ENCODE measurements around the gene ZNRF1.

The ZNRF1 gene

GRCh38 chr16:75099738-75100602, 101.1 kb downstream of the ZNRF1 start:
- H3K23ac ChIP-seq (ENCODE audit: low read length in 2 of 2), result no peak overlapping the region
- H4K8ac ChIP-seq (ENCODE audit: low read length), result peak overlapping the region; percentile 43
- H3K18ac ChIP-seq (ENCODE audit: low read depth in 1 of 2, low read length in 2 of 2), result peak overlapping the region; percentile 5 to 49
- no peak overlapping the region for H2AFZ ChIP-seq (ENCODE audit: low read depth, low read length)
- DNase-seq, result no peak
- no peak overlapping the region for H4K91ac ChIP-seq (ENCODE audit: low read length)
- no peak overlapping the region for H3K9ac ChIP-seq (ENCODE audit: low read length)
- no peaks in the 10 kb centered on the region for H3K27me3 ChIP-seq (ENCODE audit: control insufficient read depth in 1 of 2, insufficient read depth in 1 of 2, low read length in 2 of 2)
- peak overlapping the region; percentile 38 to 44 for H2BK12ac ChIP-seq (ENCODE audit: low read length in 2 of 2)
- H2BK5ac ChIP-seq (ENCODE audit: low read depth, low read length, poor library complexity, severe bottlenecking), result no peak overlapping the region
- H3K4me3 ChIP-seq (ENCODE audit: insufficient read depth in 1 of 2, low read depth in 1 of 2, low read length in 2 of 2), result no peak overlapping the region
- no peak overlapping the region for H2AK5ac ChIP-seq (ENCODE audit: low read length, severe bottlenecking)
- no peaks in the 10 kb centered on the region for H3K9me3 ChIP-seq (ENCODE audit: control insufficient read depth, low read length)
- H2BK120ac ChIP-seq (ENCODE audit: low read depth, low read length), result no peak overlapping the region
- H3K27ac ChIP-seq (ENCODE audit: low read length, poor library complexity, severe bottlenecking), result peak overlapping the region; percentile 9
- no peak overlapping the region for H3K4ac ChIP-seq (ENCODE audit: low read depth in 1 of 2, low read length in 2 of 2)
- peak overlapping the region; percentile 60 for H2BK15ac ChIP-seq (ENCODE audit: low read depth, poor library complexity, severe bottlenecking)
- WGBS, result 82% methylated on average over 15 of the region's 16 CpGs
- H3K79me1 ChIP-seq (replicated peaks; ENCODE audit: low read length, poor library complexity, severe bottlenecking), result peaks cover 43% of the 10 kb centered on the region
- H3K4me2 ChIP-seq (ENCODE audit: low read length, poor library complexity, severe bottlenecking), result no peak overlapping the region
- H3K4me1 ChIP-seq (ENCODE audit: control insufficient read depth, insufficient read depth, low read depth, low read length), result peaks cover 24% of the 10 kb centered on the region
- H3K14ac ChIP-seq (ENCODE audit: low read length in 2 of 2), result peak overlapping the region in 1 of 2 experiments; percentile 39
- peaks cover 12 to 28% of the 10 kb centered on the region in 2 experiments for H3K36me3 ChIP-seq (ENCODE audit: control insufficient read depth in 1 of 2, insufficient read depth in 2 of 2, low read depth in 1 of 2, low read length in 2 of 2)

DNA sequence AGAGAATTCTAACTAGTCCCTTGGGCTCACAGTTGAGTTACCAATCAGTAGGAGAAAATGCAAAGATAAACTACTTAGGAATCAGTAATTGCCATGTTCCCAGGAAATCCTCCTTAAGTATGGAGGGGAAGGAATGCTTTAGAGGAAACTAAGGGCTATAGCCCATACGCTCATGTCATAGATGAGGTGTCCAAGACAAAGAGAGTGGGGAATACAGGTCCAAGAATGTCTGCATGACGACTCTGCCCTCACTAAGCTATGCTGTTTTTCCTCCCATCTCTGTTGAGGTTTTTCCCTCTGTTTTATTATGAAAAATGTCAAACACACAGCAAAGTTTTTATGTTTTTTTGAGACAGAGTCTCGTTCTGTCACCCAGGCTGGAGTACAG, 101.8 kb downstream of the ZNRF1 start:
- H3K4ac ChIP-seq (ENCODE audit: low read depth in 1 of 2, low read length in 2 of 2), result no peak overlapping the region
- 88% methylated on average over 3 of the region's 3 CpGs for WGBS

DNA sequence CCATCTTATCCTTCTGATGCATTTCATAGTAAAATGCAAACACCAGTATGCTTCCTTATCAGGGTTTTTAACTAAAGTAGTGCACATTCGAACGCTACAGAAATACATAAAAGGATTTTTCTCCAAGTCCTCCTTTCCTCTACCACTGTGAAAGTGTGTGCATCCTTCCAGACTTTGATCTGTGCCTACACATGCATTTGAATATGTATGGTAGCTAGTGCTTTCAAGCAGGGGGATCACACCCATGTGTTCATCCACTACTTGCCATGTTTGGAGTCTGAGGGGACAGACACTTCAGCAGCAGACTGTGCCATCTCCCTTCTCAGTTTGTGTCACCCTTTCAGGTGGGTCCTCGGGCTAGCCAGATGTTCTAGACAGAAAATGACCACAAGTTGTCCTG, 102.8 kb downstream of the ZNRF1 start:
- no peak overlapping the region for H3K23ac ChIP-seq (ENCODE audit: low read length in 2 of 2)
- H3K9ac ChIP-seq (ENCODE audit: low read length), result no peak overlapping the region

More for the DNA sequence above, 101.8 kb downstream of the ZNRF1 start:
- Histone ChIP-seq H2BK15ac (ENCODE audit: low read depth, poor library complexity, severe bottlenecking) (no peak overlapping the region), H3K27me3 (ENCODE audit: control insufficient read depth in 1 of 2, insufficient read depth in 1 of 2, low read length in 2 of 2) (no peaks in the 10 kb centered on the region), H3K9me3 (ENCODE audit: control insufficient read depth, low read length) (no peaks in the 10 kb centered on the region), H2AK5ac (ENCODE audit: low read length, severe bottlenecking) (no peak overlapping the region), H3K36me3 (ENCODE audit: control insufficient read depth in 1 of 2, insufficient read depth in 2 of 2, low read depth in 1 of 2, low read length in 2 of 2) (peaks cover 6 to 27% of the 10 kb centered on the region in 2 experiments), H3K4me3 (ENCODE audit: insufficient read depth in 1 of 2, low read depth in 1 of 2, low read length in 2 of 2) (no peak overlapping the region), H3K27ac (ENCODE audit: low read length, poor library complexity, severe bottlenecking) (no peak overlapping the region), H2BK12ac (ENCODE audit: low read length in 2 of 2) (no peak overlapping the region), H2BK5ac (ENCODE audit: low read depth, low read length, poor library complexity, severe bottlenecking) (no peak overlapping the region), H3K4me1 (ENCODE audit: control insufficient read depth, insufficient read depth, low read depth, low read length) (peaks cover 24% of the 10 kb centered on the region), H3K14ac (ENCODE audit: low read length in 2 of 2) (no peak overlapping the region), H2AFZ (ENCODE audit: low read depth, low read length) (no peak overlapping the region), H2BK120ac (ENCODE audit: low read depth, low read length) (no peak overlapping the region), H3K23ac (ENCODE audit: low read length in 2 of 2) (no peak overlapping the region), H3K18ac (ENCODE audit: low read depth in 1 of 2, low read length in 2 of 2) (no peak overlapping the region), H3K4me2 (ENCODE audit: low read length, poor library complexity, severe bottlenecking) (no peak overlapping the region), H3K79me1 (replicated peaks; ENCODE audit: low read length, poor library complexity, severe bottlenecking) (peaks cover 43% of the 10 kb centered on the region), H4K91ac (ENCODE audit: low read length) (no peak overlapping the region), H4K8ac (ENCODE audit: low read length) (no peak overlapping the region), H3K9ac (ENCODE audit: low read length) (no peak overlapping the region)
- DNase-seq, result no peak

GRCh38 chr16:75102595-75102994, 103.8 kb downstream of the ZNRF1 start:
- H2AFZ ChIP-seq (ENCODE audit: low read depth, low read length), result no peak overlapping the region
- peaks cover 38% of the 10 kb centered on the region for H3K4me1 ChIP-seq (ENCODE audit: control insufficient read depth, insufficient read depth, low read depth, low read length)
- H4K8ac ChIP-seq (ENCODE audit: low read length), result no peak overlapping the region
- no peak overlapping the region for H2BK5ac ChIP-seq (ENCODE audit: low read depth, low read length, poor library complexity, severe bottlenecking)
- H3K79me1 ChIP-seq (replicated peaks; ENCODE audit: low read length, poor library complexity, severe bottlenecking), result peaks cover 47% of the 10 kb centered on the region
- no peak overlapping the region for H2AK5ac ChIP-seq (ENCODE audit: low read length, severe bottlenecking)
- H2BK15ac ChIP-seq (ENCODE audit: low read depth, poor library complexity, severe bottlenecking), result no peak overlapping the region
- no peak overlapping the region for H3K18ac ChIP-seq (ENCODE audit: low read depth in 1 of 2, low read length in 2 of 2)
- no peak overlapping the region for H3K14ac ChIP-seq (ENCODE audit: low read length in 2 of 2)
- H3K4me2 ChIP-seq (ENCODE audit: low read length, poor library complexity, severe bottlenecking), result no peak overlapping the region
- no peak overlapping the region for H3K23ac ChIP-seq (ENCODE audit: low read length in 2 of 2)
- no peak overlapping the region for H4K91ac ChIP-seq (ENCODE audit: low read length)
- 95% methylated on average over 9 of the region's 9 CpGs for WGBS
- no peak overlapping the region for H2BK12ac ChIP-seq (ENCODE audit: low read length in 2 of 2)
- no peak overlapping the region for H2BK120ac ChIP-seq (ENCODE audit: low read depth, low read length)
- no peak overlapping the region for H3K27ac ChIP-seq (ENCODE audit: low read length, poor library complexity, severe bottlenecking)
- peaks cover 6 to 33% of the 10 kb centered on the region in 2 experiments for H3K36me3 ChIP-seq (ENCODE audit: control insufficient read depth in 1 of 2, insufficient read depth in 2 of 2, low read depth in 1 of 2, low read length in 2 of 2)
- no peaks in the 10 kb centered on the region for H3K27me3 ChIP-seq (ENCODE audit: control insufficient read depth in 1 of 2, insufficient read depth in 1 of 2, low read length in 2 of 2)
- H3K4me3 ChIP-seq (ENCODE audit: insufficient read depth in 1 of 2, low read depth in 1 of 2, low read length in 2 of 2), result no peak overlapping the region
- DNase-seq, result no peak
- H3K9me3 ChIP-seq (ENCODE audit: control insufficient read depth, low read length), result no peaks in the 10 kb centered on the region
- no peak overlapping the region for H3K4ac ChIP-seq (ENCODE audit: low read depth in 1 of 2, low read length in 2 of 2)
- H3K9ac ChIP-seq (ENCODE audit: low read length), result no peak overlapping the region

More for the DNA sequence above, 102.8 kb downstream of the ZNRF1 start:
- no peak for DNase-seq
- Histone ChIP-seq H4K91ac (ENCODE audit: low read length) (no peak overlapping the region), H2BK5ac (ENCODE audit: low read depth, low read length, poor library complexity, severe bottlenecking) (no peak overlapping the region), H2BK120ac (ENCODE audit: low read depth, low read length) (no peak overlapping the region), H2BK15ac (ENCODE audit: low read depth, poor library complexity, severe bottlenecking) (no peak overlapping the region), H3K27me3 (ENCODE audit: control insufficient read depth in 1 of 2, insufficient read depth in 1 of 2, low read length in 2 of 2) (no peaks in the 10 kb centered on the region), H2AFZ (ENCODE audit: low read depth, low read length) (no peak overlapping the region), H2AK5ac (ENCODE audit: low read length, severe bottlenecking) (no peak overlapping the region), H3K4me3 (ENCODE audit: insufficient read depth in 1 of 2, low read depth in 1 of 2, low read length in 2 of 2) (no peak overlapping the region), H3K4me2 (ENCODE audit: low read length, poor library complexity, severe bottlenecking) (no peak overlapping the region), H3K9me3 (ENCODE audit: control insufficient read depth, low read length) (no peaks in the 10 kb centered on the region), H3K79me1 (replicated peaks; ENCODE audit: low read length, poor library complexity, severe bottlenecking) (peaks cover 46% of the 10 kb centered on the region), H3K18ac (ENCODE audit: low read depth in 1 of 2, low read length in 2 of 2) (no peak overlapping the region), H3K4me1 (ENCODE audit: control insufficient read depth, insufficient read depth, low read depth, low read length) (peaks cover 32% of the 10 kb centered on the region), H3K27ac (ENCODE audit: low read length, poor library complexity, severe bottlenecking) (no peak overlapping the region), H4K8ac (ENCODE audit: low read length) (no peak overlapping the region), H3K4ac (ENCODE audit: low read depth in 1 of 2, low read length in 2 of 2) (no peak overlapping the region), H3K14ac (ENCODE audit: low read length in 2 of 2) (no peak overlapping the region), H3K36me3 (ENCODE audit: control insufficient read depth in 1 of 2, insufficient read depth in 2 of 2, low read depth in 1 of 2, low read length in 2 of 2) (peaks cover 4 to 27% of the 10 kb centered on the region in 2 experiments), H2BK12ac (ENCODE audit: low read length in 2 of 2) (no peak overlapping the region)
- 99% methylated on average over 3 of the region's 3 CpGs for WGBS
